Epidermal melanocyte (primary cell): ENCODE results near the gene ZFP36.

Experiments
- DNase-seq: peaks from one replicate; pipeline ENCODE4 v3.0.0; 2011; ENCODE audit warnings: low spot score; ENCODE audit not compliant: insufficient read length

ZFP36 gene

DNA sequence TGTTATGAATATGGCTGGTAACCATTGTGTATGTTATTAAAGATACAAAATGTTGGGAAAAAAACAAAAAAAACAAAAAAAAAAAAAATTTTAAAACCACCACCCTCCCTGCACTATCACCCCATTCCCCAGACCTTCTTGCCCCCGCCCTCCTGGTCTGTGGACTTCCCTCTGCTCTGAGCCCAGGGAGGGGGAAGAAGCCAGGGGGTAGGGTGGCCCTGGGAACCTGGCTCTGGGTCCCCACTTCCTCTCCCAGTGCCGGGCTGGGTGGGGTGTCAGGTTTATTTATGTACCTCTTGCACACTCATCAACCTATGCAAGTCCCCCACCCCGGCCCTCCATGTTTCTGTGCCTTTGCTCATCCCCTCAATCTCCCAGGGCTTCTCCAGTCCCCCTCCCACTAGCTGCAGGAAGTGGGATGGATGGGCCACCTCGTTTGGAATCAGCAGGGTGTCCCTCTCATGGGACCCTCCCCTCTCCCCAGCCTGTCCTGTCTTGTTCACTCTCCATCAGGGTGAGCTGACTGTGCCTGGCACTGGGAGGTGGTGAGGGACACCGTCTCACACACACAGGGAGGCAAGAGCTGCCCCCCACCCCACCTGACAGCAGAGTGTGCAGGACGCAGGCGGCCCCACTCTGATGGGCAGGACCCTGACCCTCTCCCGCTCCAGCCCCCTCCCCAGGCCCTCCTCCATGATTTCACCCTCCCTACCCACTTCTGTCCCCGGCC is 21.6 kb upstream of the ZFP36 start:
- no peak for DNase-seq

DNA sequence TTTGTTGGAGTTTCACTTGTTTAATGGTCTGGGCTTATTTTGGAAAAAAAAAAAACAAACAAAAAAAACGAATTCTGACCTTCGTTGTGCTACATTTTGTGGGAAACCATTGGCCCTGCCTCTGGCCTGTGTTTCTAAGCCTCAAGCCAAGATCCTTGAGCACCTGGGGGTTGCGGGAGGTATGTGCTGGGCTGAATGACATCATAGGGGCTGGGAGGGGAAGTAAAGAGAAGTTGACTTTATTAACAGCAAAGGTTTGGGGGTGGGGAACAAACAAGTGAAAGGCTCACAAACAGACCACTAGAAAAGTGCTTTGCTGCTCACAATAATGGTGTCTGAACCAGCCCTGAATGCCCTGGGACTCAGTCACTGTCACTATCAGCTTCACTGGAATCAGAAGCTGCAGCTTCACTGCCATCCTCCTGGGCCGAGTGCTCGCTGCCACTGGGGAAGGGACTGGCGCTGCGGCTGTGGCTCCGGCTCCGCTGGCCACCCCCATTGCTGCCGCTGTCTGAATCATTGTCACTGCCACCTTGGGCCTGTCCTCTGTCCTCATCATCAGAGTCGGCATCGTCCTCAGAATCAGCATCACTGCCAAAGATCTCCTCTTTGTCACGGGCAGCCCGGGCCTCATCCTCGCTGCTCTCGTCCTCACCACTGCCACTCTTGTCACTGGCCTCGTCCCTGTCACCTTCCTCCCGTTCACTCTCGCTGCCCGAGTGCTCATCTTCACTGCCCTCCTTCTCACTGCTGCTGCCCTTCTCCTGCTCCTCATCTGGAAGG is 20.8 kb upstream of the ZFP36 start:
- no peak for DNase-seq

DNA sequence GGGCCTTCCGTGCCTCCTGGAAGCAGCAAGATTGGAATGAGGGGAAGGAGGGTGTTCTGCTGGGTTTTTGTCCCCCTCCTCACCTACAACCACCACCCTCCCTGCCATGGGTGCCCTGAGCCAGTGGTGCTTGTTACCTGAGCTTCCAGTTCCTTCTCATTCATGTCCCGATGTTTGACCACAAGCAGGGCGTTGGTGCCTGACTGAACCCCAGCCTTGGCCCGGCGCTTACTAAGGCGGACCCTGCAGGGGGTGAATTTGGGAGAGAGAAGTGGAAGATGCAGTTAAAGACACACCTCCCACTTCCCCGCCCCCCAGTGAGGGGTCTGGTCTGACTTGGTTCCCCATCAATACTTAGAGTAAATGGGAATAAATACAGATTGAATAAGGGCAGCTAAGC is 20.1 kb upstream of the ZFP36 start:
- no peak for DNase-seq

DNA sequence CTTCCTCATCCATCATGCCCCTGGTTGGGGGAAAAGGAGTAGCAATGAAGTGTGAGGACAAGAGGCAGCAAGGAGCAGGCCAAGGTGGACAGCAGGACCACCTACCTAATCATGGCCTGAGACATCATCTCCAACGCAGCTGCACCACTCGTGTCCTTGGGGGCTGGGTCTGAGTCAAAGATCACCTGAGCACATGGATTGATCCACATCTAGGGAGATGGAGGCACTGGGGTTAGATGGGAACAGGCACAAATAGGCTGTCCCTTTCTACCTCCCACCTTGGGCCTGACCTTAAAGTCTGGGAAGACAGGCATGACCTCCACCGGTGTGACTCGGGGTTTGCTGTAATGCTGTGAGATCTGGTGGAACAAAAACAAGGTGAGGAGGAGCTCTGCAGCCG is 18.0 kb upstream of the ZFP36 start:
- DNase-seq: no peak

DNA sequence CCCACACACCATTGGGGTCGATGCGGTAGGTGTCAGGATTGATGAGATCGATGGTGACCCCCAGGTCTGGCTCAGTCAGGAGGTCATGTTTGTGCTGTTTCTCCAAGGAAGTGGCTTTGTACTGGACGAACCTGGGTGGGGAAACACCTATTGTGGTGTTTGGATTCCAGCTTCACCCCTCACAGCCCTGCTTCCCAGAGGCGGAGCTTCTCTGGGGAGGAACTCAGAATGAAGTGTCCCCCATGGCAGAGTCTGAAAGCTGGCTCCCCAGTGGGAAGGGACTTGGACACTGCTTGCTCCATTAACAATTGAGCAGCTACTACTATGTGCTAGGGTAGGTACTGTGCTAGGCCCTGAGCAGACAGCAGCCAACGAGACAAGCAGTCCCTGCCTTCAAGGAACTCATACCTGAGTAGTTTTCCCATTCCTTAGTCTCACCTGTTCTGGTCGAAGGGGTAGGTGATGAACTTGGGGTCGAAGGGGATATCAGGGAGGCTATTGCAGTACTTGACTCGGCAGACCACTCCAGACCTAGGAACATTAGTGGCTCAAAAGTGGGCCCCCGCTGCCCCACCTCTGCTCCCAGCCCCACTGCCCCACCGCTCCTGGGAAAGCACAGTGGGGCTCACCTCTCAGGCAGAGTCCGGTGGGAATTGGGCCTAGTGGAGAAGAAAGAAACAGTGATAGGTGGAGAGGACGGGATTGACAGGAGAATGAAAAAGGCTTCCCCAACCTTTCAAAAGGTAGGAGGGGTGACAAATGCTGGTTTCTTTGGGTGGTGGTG is 16.8 kb upstream of the ZFP36 start:
- DNase-seq: no peak

DNA sequence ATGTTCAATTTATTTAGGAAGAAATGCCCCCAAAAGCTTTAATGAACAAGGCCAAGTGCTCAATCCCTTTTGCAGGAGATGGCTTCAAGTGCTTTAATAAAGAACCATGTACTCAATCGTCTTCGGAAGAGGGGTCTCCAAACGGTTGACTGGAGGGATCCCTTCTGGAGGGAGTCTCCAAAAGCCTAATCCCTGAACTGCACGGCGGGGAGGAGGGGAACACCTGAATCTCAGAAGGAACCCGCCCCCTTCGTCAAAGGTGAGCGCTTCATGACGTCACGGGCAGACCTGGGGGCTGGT is 16.2 kb upstream of the ZFP36 start:
- no peak for DNase-seq

DNA sequence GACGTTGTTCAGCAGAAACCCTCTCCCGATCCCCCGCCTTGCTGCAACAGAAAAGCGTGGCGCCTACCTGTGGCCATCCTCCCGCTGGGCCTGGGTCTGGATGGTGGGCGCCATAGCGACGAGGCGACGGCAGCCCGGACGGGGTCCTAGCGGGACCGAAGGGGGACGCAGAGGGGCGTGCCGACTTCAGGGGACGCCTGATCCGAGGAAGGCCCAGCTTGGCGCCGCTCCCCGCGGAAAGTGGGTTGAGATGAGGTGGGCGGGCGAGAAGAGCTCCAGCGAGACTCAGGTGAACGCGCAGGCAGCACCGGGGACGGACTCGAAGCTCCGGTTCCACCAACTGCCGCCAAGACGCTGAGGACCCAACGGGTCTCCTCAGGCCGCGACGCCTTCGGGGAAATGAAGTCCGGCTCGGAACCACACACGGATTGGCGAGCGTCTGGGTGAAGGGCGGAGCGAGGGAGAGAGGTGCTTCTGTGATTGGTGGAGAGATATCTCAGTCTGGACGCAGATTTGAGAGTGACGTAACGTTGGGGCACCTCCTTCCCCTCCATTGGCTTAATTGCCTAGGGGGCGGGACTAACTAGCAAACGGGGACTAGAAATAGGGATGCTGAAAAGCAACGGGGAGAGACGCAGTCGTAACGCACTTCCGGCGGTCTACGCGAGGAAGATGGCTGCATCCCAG is 15.8 kb upstream of the ZFP36 start, which contains the start of the genes MED29 and PAF1:
Gene MED29, plus strand, starts transcription at position 628 of the 687 bp plus-strand sequence. Its CDS starts 45 bp downstream, at position 673.
Gene PAF1, minus strand, starts transcription at position 356 of the 687 bp plus-strand sequence. Its CDS starts 242 bp downstream, at position 114.
- DNase-seq: peak; percentile 99

DNA sequence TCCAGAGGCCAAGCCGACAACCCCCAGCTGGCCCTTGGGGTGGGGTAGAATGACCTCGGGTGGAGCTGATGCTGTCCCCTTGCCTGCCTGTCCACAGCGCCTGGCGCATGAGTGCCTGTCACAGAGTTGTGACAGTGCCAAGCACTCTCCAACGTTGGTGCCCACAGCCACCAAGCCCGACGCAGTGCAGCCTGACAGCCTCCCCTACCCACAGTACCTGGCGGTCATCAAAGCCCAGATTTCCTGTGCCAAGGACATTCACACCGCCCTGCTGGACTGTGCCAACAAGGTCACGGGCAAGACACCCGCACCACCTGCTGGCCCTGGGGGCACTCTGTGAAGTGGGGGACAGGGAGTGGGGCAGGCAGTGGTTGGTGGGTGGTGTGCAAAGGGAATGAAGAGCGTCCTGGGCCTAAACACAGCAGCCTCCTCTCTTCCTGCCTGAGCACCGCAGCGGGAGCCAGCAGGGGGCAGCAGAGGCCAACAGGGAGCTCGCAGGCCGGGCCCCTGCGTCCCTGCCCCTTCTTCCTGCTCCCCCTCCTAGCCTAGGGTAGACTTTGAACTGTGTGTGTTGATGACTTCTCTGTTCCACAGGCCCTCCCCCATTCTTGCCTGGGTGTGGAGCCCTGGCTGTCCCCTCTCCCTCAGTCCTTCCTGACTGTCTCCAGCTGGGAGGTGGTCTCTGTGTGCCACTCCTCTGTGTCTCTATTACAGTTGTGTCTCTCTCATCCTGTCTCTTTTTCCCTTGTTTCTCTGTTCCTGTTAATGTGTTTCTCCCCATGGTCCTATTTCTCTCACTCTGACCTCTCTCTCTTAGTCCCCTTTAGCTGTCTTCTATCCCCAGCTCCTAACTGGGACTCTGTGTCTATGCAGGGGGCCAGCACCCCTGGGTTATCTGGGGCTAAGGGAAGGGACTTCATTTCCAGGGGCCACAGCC is 9.0 kb upstream of the ZFP36 start:
- DNase-seq: peak; percentile 83

DNA sequence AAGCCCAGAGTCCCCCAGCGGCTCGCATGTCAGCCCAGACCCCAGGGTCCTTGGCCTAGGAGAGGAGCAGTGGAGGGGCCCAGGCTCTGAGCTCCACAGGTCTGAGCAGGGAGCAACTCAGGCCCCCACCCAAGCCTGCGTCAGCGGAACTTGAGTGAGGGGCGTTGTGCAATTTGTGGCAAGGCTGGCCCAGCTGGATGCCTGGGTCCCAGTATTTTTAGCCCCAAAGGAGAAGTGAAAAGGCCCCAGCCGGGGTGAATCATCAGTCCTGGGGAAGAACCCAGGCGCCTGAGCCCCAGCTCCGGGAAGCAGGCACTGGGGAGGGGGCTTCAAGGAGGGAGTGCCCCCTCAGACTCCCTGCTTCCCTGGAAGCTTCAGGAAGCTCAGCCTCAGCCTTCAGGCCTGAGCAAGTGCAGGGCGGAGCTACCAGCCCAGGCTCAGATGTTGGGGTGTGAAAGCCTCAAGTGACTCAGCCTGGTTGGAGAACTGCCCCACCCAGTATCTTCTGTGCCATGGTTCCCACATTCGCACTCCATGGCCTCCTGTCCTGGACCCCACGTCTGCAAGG is 8.3 kb upstream of the ZFP36 start:
- no peak for DNase-seq

DNA sequence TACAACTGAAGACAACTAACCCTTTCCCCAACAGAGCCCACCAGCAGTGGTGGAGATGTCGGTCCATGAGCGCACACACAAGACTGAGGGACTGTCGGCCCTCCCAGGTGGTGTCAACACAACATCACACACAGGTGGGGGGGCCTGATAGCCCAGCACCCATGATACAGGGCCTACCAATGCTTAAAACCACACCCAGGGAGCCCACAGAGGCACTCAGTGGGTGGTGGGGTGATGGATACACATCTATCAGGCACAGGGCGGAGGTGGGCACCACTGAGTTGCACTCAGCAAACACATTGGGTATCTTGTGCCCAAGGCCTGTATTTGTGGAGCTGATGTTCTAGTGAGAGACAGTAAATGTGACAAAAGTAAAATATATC is 7.0 kb upstream of the ZFP36 start:
- DNase-seq: no peak

DNA sequence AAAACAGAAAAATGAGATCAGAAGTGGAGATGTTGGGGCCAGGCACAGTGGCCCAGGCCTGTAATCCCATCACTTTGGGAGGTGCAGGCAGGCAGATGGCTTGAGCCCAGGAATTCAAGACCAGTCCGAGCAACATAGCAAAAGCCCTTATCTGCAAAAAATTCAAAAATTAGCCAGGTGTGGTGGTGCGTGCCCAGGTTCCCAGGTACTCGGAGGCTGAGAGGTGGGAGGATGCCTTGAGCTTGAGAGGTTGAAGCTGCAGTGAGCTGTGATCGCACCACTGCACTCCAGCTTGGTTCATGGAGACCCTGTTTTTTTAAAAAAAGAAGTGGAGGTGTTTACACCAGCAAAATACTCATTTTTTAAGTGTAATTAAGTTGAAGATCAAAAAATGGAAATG is 6.6 kb upstream of the ZFP36 start:
- DNase-seq: no peak

DNA sequence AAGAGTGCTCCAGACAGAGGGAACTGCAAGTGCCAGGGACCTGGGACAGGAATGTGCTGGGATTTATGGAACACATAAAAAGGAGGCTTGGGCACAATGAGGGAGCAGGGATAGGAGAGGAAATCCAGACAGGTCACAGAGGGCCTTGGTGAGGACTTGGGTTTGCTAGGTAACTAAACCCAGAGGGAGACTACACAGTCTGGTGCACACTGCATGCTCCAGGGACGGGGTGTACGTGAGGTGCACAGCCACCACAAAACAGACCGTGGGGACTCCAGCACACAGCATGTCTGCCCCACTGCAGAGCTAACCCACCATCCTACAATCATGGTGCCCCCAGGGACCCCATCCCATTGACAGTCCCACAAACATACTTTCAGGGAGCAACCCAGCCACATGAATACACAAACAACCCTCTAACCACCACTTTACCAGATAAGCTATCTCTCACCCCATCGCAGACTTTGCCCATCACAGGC is 5.5 kb upstream of the ZFP36 start:
- no peak for DNase-seq

DNA sequence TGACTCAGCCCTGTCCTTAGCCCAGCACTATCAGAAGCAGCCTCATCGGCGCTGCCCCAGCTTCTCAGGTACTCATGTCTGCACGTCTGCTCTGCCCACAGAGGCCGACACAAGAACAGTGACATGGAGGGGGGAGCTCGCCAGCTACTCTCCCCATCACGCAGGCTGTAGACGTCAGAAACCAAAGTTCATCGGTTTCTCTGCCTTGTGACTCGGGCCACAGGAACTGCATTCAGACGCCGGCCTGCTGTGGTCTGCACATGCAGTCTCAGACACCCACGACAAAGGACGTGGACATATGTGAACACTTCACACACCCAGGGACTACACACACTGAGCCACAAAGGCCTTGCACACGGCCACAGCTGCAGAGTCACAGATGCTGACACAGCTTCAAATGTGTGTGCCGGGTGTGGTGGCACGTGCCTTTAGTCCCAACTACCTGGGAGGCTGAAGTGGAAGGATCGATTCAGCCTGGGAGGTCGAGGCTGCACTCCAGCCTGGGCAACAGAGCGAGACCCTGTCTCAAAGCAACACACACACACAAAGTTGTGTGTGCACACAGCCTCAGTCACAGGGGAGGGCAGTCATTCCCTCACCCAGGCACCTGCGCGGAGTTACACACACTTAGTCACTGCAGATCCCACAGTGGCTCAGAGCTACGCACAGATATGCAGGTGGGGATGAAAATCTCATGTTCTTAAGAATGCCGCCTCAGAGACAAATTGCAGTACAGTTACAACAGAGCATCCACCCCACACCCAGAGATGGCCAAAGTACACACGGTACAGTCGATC is 4.9 kb upstream of the ZFP36 start:
- no peak for DNase-seq

DNA sequence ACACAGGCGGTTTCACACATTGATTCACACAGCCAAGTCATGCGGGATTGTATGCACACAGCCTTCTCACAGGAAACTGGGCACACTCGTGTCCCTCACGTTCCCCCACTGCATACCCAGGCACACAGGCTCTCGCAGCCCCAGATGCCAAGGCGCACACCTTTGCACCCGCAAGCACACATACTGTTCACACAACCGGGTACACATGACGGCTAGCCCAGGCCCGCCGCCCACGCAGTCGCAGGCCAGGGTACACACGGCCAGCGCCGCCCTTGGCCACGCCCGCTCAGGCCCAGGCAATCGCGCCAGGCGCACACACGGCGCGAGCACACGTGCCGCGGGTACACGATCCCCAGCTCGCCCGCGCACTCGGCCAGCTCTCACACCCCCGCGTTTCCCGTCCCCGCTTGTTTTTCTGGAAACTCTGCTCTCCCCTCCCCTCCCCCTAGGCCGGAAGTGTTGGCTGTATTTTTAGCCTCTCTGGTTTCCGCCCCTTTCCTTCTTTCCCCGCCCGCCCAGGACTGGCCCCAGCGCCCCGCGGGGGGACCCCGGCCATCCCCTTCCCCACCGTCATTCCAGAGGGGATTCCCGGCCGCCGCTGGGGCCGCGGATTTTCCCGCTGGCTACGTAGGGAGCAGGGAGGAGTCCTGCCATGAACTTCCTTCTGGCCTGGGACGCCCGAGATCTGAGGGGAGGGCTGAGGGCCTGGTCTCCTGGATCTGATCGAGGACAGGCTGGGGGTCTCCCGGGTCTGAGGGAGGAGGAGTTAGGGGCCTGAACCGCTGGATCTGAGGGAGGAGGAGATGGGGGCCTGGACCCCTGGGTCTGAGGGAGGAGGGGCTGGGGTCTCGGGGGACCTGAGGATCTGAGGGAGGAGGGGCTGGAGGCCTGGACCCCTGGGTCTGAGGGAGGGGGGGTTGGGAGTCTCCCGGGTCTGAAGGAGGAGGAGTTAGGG is 4.0 kb upstream of the ZFP36 start:
- DNase-seq: peak; percentile 83

DNA sequence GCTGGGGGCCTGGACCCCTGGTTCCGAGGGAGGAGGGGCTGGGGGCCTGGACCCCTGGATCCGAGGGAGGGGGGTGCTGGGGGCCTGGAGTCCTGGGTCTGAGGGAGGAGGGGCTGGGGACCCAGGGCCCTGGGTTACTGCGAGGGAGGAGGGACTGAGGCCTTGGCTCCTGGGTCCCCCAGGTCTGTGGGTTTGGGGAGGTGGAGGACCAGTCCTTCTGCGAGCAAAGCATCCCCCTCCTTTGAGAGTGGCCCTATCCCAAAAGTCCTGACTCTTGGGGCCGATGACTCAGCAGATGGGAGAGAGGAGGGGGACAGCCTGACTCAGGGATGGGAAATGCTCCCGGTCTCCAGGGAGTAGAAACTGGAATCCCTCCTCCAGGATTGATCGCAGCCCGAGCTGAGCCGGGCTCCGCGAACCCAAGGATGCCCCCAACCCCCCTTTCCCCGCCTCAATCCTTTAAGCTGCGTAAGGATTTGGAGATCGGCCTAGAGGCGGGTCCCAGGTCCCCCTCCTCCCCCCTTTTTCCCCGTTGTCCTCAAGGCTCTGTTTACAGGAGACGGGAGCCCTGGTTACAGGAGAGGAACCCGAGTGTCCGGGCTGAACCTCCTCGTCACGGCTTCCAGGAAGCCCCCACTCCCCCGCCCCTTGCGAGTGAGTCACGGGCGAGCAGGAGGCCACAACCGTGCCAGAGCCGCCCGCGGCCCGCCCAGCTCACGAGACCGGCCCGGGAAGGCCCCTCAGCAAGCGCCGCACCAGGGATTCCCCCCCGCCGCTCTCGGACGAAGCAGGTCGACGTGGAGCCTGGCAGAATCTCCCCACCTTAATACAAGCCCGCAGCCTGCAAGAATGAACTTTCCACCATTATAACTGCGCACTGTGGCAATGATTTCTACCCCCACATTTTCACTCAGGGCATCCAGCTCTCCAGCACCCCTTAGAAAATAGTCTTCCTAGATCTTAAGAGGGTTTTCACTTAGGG is 3.0 kb upstream of the ZFP36 start:
- peak; percentile 75 for DNase-seq

DNA sequence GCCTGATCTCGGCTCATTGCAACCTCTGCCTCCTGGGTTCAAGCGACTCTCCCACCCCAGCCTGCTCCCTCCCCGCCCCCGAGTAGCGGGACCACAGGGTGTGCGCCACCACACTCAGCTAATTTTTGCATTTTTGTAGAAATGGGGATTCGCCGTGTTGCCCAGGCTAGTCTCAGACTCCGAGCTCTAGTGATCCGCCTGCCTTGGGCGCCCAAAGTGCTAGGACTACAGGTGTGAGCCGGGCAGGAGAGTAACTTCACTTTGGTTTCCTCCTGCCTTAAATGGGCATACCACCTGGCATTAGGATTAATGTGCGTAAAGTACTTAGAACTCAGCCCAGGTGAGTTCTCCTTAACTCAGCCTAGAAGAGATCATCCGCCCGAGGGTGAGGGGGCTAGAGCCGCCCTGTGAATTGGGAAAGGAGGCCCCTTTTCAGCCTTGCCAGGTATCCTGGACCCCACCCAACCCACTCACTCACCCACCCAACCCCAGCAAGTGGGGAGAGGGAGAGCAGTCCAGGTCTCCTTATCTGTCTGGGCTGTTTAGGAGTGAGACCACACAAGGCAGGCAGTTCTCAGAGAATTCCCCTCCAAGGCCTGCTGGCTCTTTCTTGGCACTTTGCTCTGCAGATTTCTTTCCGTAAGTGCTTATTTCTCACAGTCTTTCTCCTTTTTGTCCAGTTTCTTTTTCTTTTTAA is 1.2 kb upstream of the ZFP36 start:
- DNase-seq: no peak
